Stimulated activated CD8-positive, alpha-beta memory T cell treated with anti-CD3 and anti-CD28 coated beads, Interleukin-12 subunit alpha, Interleukin-12 subunit beta, amount 100 ng/mL, for 1 hour (primary cell): Measurements from ENCODE around the gene SMYD3.

ENCODE experiments used
- DNase-seq: peaks from one replicate; pipeline ENCODE4 v3.0.0-alpha.2; 2020; ENCODE audit warnings: low read depth

Gene SMYD3

GRCh38 chr1:245870698-245871097 lies 636.4 kb downstream of the SMYD3 start:
- DNase-seq = no peak

GRCh38 chr1:245869847-245870246 lies 637.2 kb downstream of the SMYD3 start:
- DNase-seq = no peak

- DNase-seq = no peak
Observed at GRCh38 chr1:245867738-245868137, 639.3 kb downstream of the SMYD3 start.

- DNase-seq = no peak
Observed at GRCh38 chr1:245864872-245865271, 642.2 kb downstream of the SMYD3 start.

- DNase-seq = no peak
Observed at GRCh38 chr1:245863566-245864184, 643.4 kb downstream of the SMYD3 start.

- DNase-seq = no peak
Observed at GRCh38 chr1:245862812-245863540, 644.1 kb downstream of the SMYD3 start.

GRCh38 chr1:245860657-245861544 lies 646.2 kb downstream of the SMYD3 start:
- no peak for DNase-seq

- DNase-seq = no peak
Observed at GRCh38 chr1:245859493-245860114, 647.5 kb downstream of the SMYD3 start.

- DNase-seq = no peak
Observed at GRCh38 chr1:245858722-245859492, 648.2 kb downstream of the SMYD3 start.

- no peak for DNase-seq
Observed at GRCh38 chr1:245858022-245858721, 648.9 kb downstream of the SMYD3 start.

- DNase-seq = no peak
Observed at GRCh38 chr1:245856944-245857531, 650.0 kb downstream of the SMYD3 start.

- DNase-seq = no peak
Observed at GRCh38 chr1:245855846-245856730, 651.0 kb downstream of the SMYD3 start.

- no peak for DNase-seq
Observed at GRCh38 chr1:245853291-245853690, 653.8 kb downstream of the SMYD3 start.

GRCh38 chr1:245843101-245843500 lies 664.0 kb downstream of the SMYD3 start:
- DNase-seq = no peak

GRCh38 chr1:245842106-245842505 lies 665.0 kb downstream of the SMYD3 start:
- no peak for DNase-seq

GRCh38 chr1:245840971-245841370 lies 666.1 kb downstream of the SMYD3 start:
- DNase-seq = no peak

GRCh38 chr1:245837718-245838117 lies 669.4 kb downstream of the SMYD3 start:
- no peak for DNase-seq

- no peak for DNase-seq
Observed at GRCh38 chr1:245835386-245835785, 671.7 kb downstream of the SMYD3 start.

- no peak for DNase-seq
Observed at GRCh38 chr1:245834002-245834401, 673.1 kb downstream of the SMYD3 start.
